SU-DHL-6 (cell line): Measurements from ENCODE around the gene SYNGR1.

Source experiments
- CTCF ChIP-seq: fragments of 200-600 bp; sonication (generic); IDR thresholded peaks from one replicate; pipeline ENCODE4 v1.5.1; 2017; ENCODE audit warnings: antibody characterized with exemption, mild to moderate bottlenecking, low read length, moderate library complexity; ENCODE audit not compliant: insufficient read depth, poor library complexity, severe bottlenecking
- EZH2phosphoT487 ChIP-seq: fragments of 200-600 bp; sonication (generic), shearing (Covaris generic); conservative IDR thresholded peaks from 2 replicates; pipeline ENCODE4 v1.6.1; 2018; ENCODE audit warnings: mild to moderate bottlenecking, antibody characterized with exemption, low read length, moderate library complexity, mixed read lengths

GRCh38 chr22:39332441-39333064 is 17.2 kb upstream of the SYNGR1 start:
- TF ChIP-seq CTCF (no peak), EZH2phosphoT487 (no peak)
